Measurements from ENCODE around the gene ZNF780B.
A peak's percentile ranks its signal among the peaks of the same experiment; 100 is the strongest.
"Not testable (repeated sequence)": the region's sequence is repeated elsewhere in the genome, so short reads cannot be mapped to it uniquely, and the experiment has no call there.

ZNF780B gene

GRCh38 chr19:40055832-40056504 lies at the start of gene ZNF780B:
TSS of gene ZNF780B (minus strand) at chr19:40056231. CDS start at chr19:40050332, 5,899 bp downstream.
- peak; percentile 81 for DNase-seq (ENCODE audit: low spot score)

- DNase-seq (ENCODE audit: low spot score), result no peak
These were observed 48.7 kb upstream of the ZNF780B start for GRCh38 chr19:40104754-40105153.

DNA sequence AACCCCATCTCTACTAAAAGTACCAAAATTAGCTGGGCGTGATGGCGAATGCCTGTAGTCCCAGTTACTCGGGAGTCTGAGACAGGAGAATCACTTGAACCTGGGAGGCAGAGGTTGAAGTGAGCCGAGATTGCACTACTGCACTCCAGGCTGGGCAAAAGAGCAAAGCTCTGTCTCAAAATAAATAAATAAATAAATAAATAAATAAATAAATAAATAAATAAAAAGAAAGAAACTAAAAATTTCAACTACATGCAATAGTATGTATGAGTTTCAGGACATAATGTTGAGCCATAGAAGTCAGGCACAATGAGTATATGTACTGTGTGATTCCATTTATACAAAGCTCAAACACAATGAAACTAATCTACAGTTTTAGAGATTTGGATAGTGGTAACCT lies 47.6 kb upstream of the ZNF780B start:
- no peak for DNase-seq (ENCODE audit: low spot score)

DNA sequence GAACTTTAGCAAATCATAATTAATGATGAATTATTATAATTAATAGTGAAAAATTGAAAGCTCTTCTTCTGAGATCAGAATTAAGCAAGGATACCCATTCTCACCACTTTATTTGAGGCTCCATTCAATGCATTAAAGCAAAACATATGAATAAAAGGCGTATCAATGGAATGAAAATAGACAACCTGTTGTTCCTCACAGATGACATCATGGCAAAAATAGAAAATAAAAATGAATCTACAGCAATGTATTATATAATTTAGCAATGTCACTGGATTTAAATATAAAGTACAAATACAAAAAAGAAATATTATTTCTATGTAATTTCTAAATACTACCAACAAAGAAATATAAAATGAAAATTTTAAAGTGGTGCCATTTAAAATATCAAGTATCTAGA lies 45.8 kb upstream of the ZNF780B start:
- DNase-seq (ENCODE audit: low spot score), result no peak

- no peak for DNase-seq (ENCODE audit: low spot score)
These were observed 37.4 kb upstream of the ZNF780B start for GRCh38 chr19:40093416-40093815.

- DNase-seq (ENCODE audit: low spot score), result peak; percentile 10
These were observed 35.4 kb upstream of the ZNF780B start for GRCh38 chr19:40091205-40092129.

DNA sequence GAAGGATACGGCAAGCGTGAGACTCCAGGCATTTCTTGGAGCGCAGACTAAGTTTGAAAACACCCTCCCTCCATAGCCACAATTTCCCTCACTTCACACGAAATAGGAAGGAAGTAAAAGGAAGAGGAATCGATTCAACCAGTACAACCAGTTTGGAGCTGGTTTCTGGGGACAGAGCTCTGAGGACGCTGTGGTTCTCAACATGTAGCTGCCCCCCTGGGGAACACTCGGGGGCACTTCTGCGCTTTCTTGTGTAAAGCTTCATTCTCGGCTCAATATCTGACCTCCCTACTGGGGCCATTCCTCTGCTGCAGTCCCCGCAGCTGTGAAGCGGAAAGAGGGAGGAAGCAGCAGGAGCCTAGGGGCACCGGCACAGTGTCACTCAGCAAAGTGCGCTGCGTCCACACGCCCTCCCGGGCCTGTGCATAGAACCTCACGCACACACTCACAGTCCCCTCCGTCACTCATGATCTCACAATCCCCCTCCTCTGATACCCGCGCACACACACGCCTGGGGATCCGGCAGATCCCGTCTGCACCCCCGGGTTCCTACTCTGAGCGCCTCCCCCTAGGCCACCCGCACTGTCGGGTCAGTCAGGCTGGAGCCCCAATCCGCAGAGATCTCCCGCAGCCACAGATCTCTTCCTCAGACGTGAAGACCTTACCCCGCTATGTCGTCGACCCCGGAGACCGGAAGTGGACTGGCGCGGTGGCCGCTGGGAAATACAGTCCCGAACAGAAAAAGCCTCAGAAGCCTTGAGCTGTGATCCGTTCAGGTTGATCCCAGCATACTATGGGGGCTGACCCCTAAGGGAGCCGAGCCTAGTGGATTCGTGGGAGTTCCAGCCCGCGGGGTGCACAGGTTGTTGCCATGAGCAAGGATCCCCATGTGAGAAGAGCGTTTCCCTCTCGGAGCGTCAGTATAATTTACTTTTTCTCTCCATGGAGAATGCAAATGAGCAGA lies 34.5 kb upstream of the ZNF780B start, which contains the start of gene ZNF780A:
Gene ZNF780A, minus strand, starts transcription at position 703 of the 964 bp plus-strand sequence. CDS start 6,190 bp downstream, outside the sequence.
- DNase-seq (ENCODE audit: low spot score), result peak; percentile 87

DNA sequence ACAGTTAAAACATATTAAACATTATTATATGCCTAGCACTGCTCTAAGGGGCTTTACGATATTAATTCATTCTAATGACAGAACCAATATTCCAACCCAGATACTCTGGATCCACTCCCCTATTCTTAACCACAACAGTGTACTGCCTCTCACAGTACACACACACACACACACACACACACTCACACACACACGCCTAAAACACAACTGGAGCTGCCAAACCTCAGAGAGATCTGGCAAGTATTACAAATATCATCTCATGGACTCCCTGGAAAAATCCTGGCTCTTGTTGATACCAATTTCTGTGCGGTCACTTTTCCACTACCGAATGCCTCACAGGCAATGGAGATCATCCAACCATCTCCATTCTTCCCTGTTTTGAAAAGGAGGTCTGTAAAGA lies 33.4 kb upstream of the ZNF780B start:
- DNase-seq (ENCODE audit: low spot score), result no peak

GRCh38 chr19:40088299-40089047 lies 32.4 kb upstream of the ZNF780B start:
- DNase-seq (ENCODE audit: low spot score), result no peak

DNA sequence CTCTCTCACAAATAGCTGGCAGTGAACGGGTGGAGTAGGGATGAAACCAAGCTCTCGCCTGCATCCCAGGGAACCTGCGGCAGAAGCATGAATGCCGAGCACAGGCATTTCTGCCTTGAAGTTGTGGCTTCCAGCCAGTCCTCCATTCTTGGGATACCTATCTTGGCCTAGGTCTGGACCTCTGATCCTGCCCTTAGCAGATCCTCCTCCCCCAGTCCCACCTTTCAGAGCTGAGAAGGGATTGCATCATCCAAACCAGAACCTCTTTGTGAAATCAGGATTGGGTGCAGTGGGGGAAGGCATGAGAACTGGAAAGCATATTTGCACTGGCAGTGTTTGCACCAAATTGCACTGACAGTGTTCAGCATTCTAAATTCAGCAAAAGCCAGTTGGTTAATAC lies 28.9 kb upstream of the ZNF780B start:
- no peak for DNase-seq (ENCODE audit: low spot score)

DNA sequence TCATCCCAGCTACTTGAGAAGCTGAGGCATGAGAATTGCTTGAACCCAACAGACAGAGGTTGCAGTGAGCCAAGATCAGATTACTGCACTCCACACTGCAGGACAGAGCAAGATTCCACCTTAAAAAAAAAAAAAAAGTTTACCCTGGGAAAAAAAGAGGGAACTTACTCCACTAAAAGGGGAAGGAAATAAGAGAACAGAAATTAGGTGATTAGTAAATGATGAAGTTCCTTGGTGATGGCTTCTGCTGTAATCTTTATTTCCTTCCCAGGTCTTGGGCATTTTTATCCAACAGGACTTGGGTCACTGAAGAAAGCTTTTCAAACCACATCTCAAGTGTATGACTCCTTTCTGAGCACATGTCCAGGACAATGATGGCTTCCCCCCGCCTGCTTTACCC lies 25.4 kb upstream of the ZNF780B start:
- DNase-seq (ENCODE audit: low spot score), result no peak

DNA sequence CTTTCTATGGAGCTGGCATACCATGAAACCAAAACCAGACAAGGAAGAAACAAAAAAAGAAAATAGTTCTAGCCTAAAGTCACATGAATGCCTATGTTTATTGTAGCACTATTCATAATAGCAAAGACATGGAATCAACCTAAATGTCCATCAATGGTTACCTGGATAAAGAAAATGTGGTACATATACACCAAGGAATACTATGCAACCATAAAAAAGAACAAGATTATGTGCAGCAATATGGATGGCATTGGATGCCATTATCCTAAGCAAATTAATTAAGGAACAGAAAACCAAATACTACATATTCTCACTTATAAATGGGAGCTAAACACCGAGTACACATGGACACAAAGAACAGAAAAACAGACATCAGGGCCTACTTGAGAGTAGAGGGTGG lies 24.3 kb upstream of the ZNF780B start:
- DNase-seq (ENCODE audit: low spot score), result no peak

DNA sequence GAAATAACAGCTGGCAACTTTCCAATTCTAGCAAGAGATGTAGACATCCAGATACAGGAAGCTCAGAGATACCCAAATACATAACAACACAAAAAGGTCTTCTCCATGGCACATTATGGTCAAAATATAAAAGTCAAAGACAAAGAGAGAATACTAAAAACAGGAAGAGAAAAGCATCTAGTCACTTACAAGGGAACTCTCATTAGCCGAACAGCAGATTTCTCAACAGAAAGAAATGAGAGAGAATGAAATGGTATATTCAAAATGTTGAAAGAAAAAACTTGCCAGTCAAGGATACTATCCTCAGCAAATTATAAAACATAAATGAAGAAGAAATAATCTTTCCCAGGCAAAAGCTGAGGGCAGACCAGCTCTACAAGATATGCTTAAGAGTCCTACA lies 22.3 kb upstream of the ZNF780B start:
- no peak for DNase-seq (ENCODE audit: low spot score)

- no peak for DNase-seq (ENCODE audit: low spot score)
These were observed 14.0 kb upstream of the ZNF780B start for GRCh38 chr19:40070058-40070457.

GRCh38 chr19:40059624-40060023 lies 3.6 kb upstream of the ZNF780B start:
- DNase-seq (ENCODE audit: low spot score), result no peak

DNA sequence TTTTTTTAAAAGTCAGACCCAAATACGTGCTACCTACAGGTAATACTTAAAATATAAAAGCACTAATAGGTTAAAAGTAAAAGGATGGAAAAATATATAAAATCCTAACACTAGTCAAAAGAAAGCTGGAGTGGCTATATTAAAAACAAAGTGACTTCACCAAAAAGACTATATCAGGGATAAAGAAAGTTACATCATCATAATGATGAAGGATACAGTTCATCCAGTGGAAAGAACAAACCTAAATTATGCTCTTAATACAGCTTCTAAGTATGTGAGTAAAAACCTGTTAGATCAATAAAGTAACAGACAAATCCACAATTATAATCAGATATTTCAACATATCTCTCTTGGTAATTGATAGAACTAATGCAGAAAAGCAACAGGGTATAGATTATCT lies 1.1 kb upstream of the ZNF780B start:
- DNase-seq (ENCODE audit: low spot score), result no peak

DNA sequence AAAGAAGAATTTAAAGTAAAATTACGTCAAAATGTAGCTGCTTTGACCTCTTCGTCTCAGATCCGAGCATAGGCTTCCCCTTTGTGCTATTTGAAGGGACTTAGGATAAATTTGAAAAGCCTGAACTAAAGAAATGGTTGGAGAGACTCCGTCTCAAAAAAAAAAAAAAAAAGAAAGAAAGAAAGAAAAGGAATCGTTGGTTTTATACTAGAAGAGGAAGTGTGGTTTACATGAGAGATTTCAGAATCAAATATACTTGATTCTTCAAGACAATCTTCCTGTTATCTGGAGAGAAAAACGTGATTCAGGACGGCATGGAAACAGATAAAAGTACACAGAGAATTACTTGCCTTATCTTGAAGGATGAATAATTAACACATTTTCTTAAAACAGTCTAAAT lies 474 bp upstream of the ZNF780B start:
- DNase-seq (ENCODE audit: low spot score), result no peak

- no peak for DNase-seq (ENCODE audit: low spot score)
These were observed 982 bp downstream of the ZNF780B start for GRCh38 chr19:40055049-40055448.

- no peak for DNase-seq (ENCODE audit: low spot score)
These were observed 1.4 kb downstream of the ZNF780B start for GRCh38 chr19:40054632-40055031.

DNA sequence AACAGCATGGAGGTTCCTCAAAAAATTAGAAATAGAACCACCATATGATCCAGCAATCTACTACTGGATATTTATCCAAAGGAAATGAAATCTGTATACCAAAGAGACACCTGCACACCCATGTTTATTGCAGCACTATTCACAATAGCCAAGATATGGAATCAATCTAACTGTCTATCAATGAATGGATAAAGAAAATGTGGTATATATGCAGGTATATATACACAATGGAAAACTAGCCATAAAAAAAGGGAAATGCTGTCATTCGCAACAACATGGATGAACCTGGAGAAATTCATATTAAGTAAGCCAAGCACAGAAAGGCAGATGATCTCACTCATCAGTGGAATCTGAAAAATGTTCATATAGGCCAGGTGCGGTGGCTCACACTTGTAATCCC lies 2.5 kb downstream of the ZNF780B start:
- DNase-seq (ENCODE audit: low spot score), result no peak

DNA sequence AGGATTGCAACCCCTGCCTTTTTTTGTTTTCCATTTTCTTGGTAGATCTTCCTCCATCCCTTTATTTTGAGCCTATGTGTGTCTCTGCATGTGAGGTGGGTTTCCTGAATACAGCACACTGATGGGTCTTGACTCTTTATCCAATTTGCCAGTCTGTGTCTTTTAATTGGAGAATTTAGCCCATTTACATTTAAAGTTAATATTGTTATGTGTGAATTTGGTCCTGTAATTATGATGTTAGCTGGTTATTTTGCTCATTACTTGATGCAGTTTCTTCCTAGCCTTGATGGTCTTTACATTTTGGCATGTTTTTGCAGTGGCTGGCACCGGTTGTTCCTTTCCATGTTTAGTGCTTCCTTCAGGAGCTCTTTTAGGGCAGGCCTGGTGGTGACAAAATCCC lies 14.3 kb downstream of the ZNF780B start:
- not testable (repeated sequence) for DNase-seq (ENCODE audit: low spot score)
